Medulla oblongata (tissue), 1 donor: Measurements from ENCODE around the gene DERL3.

Experiments
- DNase-seq: peaks from one replicate; pipeline ENCODE4 v3.0.0-alpha.2; 2015; ENCODE audit errors: extremely low spot score

DERL3 gene

DNA sequence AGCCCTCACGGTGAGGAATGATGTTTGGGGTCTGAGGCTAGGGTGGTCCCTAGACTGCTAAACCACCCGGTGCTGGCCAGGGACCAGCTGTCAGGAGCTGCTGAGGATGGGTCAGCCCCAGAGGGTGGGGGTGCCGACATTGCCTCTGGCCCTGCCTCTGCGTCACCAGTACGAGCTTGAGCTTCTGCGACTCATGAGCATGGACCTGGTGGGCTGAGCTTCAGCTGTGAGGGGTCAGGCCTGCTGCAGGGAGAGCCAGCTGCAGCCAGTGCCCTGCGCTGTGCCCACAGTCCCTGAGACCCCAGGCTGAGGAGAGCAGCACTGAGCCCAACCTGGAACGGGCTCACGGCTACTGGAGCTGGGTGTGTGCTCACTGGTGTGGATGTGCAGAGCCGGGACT is 7.0 kb downstream of the DERL3 start:
- DNase-seq = no peak

DNA sequence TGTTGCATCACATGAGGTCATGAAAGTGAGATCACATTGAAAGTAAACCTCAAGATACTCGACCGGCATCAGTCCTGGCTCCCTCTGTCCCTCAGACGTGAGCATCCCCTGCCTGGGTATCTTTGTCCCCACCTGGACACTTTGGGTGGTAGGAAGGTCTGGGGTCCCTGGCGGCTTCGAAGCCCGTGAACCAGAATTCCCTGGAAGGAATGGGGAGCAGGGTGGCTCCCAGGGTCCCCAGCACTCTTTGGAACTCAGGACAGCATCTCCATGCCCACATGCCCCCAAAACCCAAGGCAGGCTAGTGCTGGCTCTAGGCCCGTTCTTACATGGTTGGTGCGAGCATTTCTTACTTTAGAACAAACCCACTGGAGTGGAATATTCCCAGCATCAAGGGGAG is 7.5 kb downstream of the DERL3 start:
- no peak for DNase-seq

- no peak for DNase-seq
These were observed 8.9 kb downstream of the DERL3 start for GRCh38 chr22:23829845-23830372.

DNA sequence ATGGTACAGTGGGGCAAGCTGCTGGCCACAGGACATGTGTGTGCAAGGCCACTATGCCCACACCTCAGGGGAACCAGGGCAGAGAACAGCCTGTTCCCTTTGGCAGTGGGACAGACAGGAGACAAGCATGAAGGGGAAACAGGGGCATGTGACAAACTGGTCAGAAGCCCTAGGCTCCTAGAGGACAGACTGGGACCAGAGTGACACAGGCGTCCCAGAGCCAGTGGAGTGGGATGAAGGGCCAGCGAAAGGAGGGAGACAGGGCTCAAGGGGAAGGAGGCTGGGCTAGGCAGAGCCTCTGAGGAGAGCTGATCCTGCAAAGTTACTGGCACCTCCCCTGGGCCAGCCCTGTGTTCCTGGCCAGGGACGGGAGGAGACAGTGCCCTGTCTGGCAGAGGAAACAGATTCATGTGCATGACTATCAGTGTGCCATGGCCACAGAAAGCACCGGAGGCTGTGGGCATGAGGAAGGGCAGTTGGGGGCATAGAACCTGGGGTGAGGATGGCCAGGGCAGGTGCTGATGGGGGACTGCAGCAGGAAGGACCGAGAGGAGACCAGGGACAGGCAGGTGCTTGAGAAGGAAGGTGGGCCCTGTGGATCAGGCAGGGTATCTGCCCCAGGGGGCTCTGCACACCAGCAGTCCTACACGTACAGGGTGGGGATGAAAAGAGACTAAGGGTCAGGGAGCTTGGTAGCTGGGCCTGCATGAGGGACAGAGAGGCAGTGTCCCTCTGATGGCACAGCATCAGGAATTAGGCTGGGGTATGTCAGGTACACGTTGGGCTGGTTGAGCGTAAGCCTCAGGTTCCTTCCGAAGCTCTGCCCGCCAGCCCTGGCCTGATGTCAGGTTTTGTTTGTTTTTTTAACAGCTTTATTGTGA is 9.8 kb downstream of the DERL3 start:
- DNase-seq = peak; percentile 68

GRCh38 chr22:23827351-23827995 is 11.3 kb downstream of the DERL3 start:
- no peak for DNase-seq

- DNase-seq = no peak
These were observed 12.1 kb downstream of the DERL3 start for GRCh38 chr22:23826510-23827350.

- DNase-seq = no peak
These were observed 13.4 kb downstream of the DERL3 start for GRCh38 chr22:23825246-23825905.

DNA sequence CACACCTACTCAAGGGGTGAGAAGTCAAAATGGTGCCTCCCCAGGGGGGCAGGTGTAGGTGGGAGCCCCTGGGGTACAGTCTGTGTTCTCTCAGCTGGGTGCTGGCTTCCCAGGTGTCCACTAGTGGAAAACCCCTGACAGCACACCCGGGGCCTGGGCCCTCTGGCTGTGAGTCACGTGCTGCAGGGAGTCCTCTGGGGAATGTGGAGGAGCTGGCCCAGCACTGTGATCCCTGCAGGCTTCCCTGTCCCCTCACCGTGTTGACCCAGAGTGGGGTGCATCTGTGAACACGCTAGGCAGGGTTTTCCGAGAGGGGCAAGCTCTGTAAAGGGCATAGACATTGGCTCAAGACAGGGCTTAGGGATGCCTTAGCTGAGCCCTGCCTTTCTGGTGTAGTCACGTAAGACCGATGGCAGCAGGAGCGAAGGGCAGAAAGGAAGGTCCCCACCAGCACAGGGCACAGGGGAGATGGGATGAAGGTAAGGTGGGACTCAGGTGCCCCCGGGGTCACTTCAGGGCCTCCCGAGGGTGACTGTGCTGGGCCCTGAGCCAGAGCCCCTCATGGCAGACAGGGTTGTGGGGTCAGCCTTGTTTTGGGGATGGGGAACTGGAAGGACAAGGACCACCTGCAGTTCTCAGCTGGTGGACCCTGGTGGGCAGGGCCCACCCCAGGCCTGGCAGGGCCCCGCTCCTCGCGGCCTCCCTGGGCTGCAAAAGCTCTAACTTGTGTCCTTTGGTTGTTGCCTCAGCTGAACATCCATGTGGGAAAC is 14.1 kb downstream of the DERL3 start:
- no peak for DNase-seq

DNA sequence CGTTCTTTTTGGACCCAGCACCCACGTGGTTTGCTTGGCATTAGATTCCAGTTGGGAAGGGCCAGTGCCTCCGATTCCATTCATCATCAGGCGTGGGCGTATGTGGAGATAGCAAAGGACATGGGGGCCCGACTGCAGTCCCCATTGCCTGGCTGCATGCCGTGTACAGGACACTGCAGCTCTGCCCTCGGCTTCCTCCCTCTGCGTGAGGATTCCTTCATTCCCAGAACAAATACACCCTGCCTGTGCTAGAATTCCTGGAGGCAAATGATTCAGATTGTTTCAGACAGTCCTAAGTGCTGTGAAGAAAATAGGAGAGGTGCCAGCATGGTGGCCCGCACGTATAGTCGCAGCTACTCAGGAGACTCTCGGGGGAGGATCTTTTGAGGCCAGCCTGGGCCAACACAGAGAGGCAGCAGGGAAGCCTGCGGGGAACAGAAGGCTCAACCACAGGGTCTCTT is 15.4 kb downstream of the DERL3 start:
- DNase-seq = no peak

DNA sequence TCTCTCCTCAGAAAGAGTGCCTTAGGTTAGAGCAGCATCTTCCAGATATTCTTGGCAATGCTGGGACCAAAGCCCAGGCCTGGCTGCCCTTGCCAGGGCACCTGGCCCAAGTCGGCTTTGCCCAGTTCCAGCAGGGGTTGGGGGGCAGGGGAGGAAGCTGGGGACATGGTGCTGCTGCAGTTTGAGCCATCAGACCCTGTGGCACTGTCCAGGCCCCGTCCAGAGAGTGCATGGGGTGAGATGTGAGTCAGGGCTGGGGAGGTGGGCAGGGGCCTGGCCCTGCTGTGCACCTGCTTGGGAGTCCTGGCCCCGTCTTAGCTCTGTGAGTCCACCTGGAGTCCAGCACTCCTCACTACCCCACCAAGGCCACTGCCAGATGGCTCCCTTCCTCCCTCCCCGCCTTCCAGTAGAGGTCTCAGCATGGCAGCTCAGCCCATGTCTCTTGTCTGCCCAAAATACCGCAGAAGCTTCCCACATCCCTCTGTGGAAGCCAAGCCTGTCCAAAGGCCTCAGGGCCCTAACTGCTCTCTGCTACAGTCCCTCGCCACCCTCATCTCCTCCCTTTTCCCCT is 16.6 kb downstream of the DERL3 start:
- DNase-seq = peak; percentile 66

DNA sequence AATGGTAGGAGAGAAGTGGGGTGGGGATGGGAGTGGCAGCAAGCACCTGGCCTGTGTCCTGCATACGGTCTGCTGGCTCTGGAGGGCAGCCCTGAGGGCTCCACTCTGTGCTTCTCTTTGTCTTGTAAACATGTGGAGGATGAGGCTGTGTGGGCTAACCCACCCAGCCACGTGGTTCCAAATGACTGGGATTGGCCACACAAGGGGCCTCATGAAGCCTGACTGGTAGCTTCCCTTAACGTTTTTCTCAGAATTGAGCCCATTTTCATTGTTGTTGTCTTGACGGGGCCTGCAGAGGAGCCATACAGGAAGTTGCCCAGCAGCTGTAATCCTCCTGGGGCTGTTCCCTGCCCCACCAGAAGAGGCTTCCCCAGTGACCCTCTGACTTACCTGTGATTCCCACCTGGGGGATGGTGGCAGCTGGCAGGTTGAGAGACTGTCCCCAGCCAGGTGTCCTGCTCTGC is 18.0 kb downstream of the DERL3 start:
- no peak for DNase-seq

- no peak for DNase-seq
These were observed 20.3 kb downstream of the DERL3 start for GRCh38 chr22:23818541-23818940.

DNA sequence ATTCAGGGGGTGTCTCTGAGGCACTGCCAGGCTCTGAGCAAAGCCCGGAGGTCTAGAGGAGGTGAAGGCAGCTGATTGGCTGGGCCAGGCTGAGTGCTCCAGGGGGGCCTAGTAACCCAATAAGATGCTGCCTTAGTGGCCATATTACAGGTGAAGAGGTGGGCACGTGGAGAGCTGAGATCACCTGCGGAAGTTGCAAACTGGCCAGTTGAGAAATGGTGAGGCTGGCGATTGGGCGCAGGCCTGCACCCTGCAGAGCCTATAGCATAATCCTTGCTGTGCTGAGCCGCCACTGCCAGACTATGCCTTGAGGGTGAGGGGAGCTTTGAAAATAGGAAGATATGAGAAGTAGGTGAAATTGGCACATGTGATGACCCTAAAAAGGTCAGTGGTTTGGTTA is 21.7 kb downstream of the DERL3 start:
- no peak for DNase-seq

DNA sequence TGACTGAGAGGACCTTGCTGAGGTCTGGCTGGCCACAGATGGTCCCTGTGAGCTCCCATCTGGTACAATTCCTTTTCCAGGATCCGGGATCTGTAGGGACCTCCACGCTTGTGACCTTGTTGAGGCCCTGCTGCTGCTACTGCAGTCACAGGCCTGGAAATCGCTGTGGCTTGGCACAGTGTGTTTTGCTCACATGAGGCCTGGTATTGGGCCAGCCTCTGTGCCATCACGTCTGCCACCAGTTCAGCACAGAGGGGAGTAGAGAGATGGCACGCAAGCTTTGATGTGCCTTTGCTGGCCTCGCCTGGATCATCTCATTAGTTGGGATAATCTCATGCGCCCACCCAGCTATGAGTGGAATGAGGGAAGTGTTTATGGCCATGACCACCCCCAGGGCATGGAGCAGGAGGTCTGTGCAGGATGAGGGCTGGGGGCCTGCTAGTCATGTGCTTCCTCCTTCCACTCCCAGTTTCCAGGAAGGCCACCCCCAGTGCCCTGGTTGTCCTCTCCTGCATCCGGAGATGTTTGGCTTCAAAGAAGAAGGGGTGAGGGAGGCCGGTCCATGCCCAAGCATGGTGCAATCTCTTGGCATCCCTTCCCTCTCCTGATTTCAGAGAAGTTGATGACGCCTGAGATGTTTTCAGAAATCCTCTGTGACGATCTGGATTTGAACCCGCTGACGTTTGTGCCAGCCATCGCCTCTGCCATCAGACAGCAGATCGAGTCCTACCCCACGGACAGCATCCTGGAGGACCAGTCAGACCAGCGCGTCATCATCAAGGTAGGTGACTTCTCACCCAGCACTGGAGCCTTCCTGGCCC is 22.4 kb downstream of the DERL3 start:
- peak; percentile 56 for DNase-seq

GRCh38 chr22:23815541-23816155 is 23.2 kb downstream of the DERL3 start:
- DNase-seq = no peak

GRCh38 chr22:23812378-23812777 is 26.4 kb downstream of the DERL3 start:
- DNase-seq = no peak

DNA sequence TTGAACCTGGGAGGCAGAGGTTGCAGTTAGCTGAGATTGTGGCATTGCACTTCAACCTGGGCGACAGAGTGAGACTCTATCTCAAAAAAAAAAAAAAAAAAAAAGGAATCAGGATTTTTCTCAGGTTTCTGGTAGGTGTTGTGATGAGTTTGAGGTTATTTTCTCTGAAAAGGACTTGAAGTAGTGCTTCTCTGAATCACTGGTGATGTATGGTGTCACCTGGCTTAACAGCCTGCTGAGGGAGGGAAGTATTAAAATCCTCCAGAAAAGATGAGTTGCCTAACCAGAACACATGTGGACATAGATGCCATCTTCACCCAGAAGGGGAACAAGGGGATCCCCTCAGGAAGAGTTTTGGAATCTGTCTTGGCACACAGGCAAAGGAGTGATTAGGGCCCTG is 32.0 kb downstream of the DERL3 start:
- no peak for DNase-seq

GRCh38 chr22:23804781-23805291 is 34.0 kb downstream of the DERL3 start:
- DNase-seq = peak; percentile 43
